Mucosa of gallbladder (tissue), 1 donor: Measurements from ENCODE around the gene AUTS2. TPM values are rescaled to one million over a fixed set of nuclear protein-coding genes. Genes with fewer than 3 reads are reported as not detected.

Experiments
- DNase-seq: peaks from one replicate; pipeline ENCODE4 v3.0.0-alpha.2; 2020; ENCODE audit warnings: low spot score
- total RNA-seq: library from RNA; stranded (reverse); gene quantifications from one replicate; pipeline ENCODE4 v1.2.1, GENCODE V29; 2021
- donor health status: DM: no; HTN: no; CAD: no.

The AUTS2 gene
- total RNA-seq, 1 donor from 2014 or later = 50.1 TPM

GRCh38 chr7:69722843-69723242, 124.6 kb downstream of the AUTS2 start:
- DNase-seq = no peak

- no peak for DNase-seq
Measured at GRCh38 chr7:69723663-69724062, 125.4 kb downstream of the AUTS2 start.

- DNase-seq = no peak
Measured at GRCh38 chr7:69728304-69728703, 130.0 kb downstream of the AUTS2 start.

GRCh38 chr7:69732203-69732602, 133.9 kb downstream of the AUTS2 start:
- DNase-seq = peak; percentile 58

GRCh38 chr7:69735582-69735981, 137.3 kb downstream of the AUTS2 start:
- DNase-seq = no peak

- no peak for DNase-seq
Measured at GRCh38 chr7:69736126-69736810, 138.0 kb downstream of the AUTS2 start.

GRCh38 chr7:69738396-69738951, 140.2 kb downstream of the AUTS2 start:
- DNase-seq = no peak

GRCh38 chr7:69739190-69739589, 140.9 kb downstream of the AUTS2 start:
- no peak for DNase-seq

GRCh38 chr7:69739931-69740431, 141.7 kb downstream of the AUTS2 start:
- peak; percentile 12 for DNase-seq

- no peak for DNase-seq
Measured at GRCh38 chr7:69742237-69742636, 144.0 kb downstream of the AUTS2 start.

- no peak for DNase-seq
Measured at GRCh38 chr7:69743436-69743835, 145.2 kb downstream of the AUTS2 start.

GRCh38 chr7:69744026-69744425, 145.8 kb downstream of the AUTS2 start:
- DNase-seq = no peak

GRCh38 chr7:69746383-69746782, 148.1 kb downstream of the AUTS2 start:
- DNase-seq = no peak

- DNase-seq = no peak
Measured at GRCh38 chr7:69747144-69747543, 148.9 kb downstream of the AUTS2 start.

- no peak for DNase-seq
Measured at GRCh38 chr7:69748530-69748929, 150.3 kb downstream of the AUTS2 start.

- DNase-seq = no peak
Measured at GRCh38 chr7:69749372-69749979, 151.2 kb downstream of the AUTS2 start.

GRCh38 chr7:69749994-69750393, 151.7 kb downstream of the AUTS2 start:
- no peak for DNase-seq

GRCh38 chr7:69751026-69751425, 152.8 kb downstream of the AUTS2 start:
- DNase-seq = no peak

- DNase-seq = no peak
Measured at GRCh38 chr7:69753981-69754380, 155.7 kb downstream of the AUTS2 start.

- DNase-seq = no peak
Measured at GRCh38 chr7:69754476-69754875, 156.2 kb downstream of the AUTS2 start.

- no peak for DNase-seq
Measured at GRCh38 chr7:69756235-69756634, 158.0 kb downstream of the AUTS2 start.

- DNase-seq = no peak
Measured at GRCh38 chr7:69757528-69757927, 159.3 kb downstream of the AUTS2 start.

- no peak for DNase-seq
Measured at GRCh38 chr7:69757981-69758430, 159.7 kb downstream of the AUTS2 start.
